A673 (cell line): ENCODE results near the gene NDRG4. TPM values are rescaled to one million over a fixed set of nuclear protein-coding genes. Genes with fewer than 3 reads are reported as not detected.

Experiments used
- BruUV-seq: library from RNA; stranded (reverse); fragments of 400-500 nt; replicated peaks from 2 replicates; lab custom pipeline; 2021; lab: Mats Ljungman, UMichigan
- CTCF ChIA-PET: fragments of 300-600 bp; sonication (Branson Sonifier 250); formaldehyde crosslinking; loops from one replicate; lab custom pipeline; 2022; ENCODE audit warnings: antibody characterized with exemption; lab: Charles Lee
- POLR2A ChIA-PET: fragments of 300-600 bp; sonication (Branson Sonifier 250); formaldehyde crosslinking; loops from one replicate; lab custom pipeline; 2022; ENCODE audit warnings: antibody characterized with exemption; ENCODE audit not compliant: low non-redundant PET; lab: Charles Lee
- DNase-seq: peaks from one replicate; pipeline ENCODE4 v3.0.0-alpha.2; 2015; ENCODE audit warnings: low spot score
- H3K27ac ChIP-seq: fragments of 200-600 bp; sonication (generic); 2 replicates; pipeline ENCODE4 v1.5.1; 2016; ENCODE audit warnings: mixed run types, low read depth, mild to moderate bottlenecking, mixed read lengths, antibody characterized with exemption, low read length; ENCODE audit not compliant: poor library complexity, severe bottlenecking
- H3K27me3 ChIP-seq: fragments of 200-600 bp; sonication (generic); replicated peaks from 2 replicates; pipeline ENCODE4 v1.6.1; 2017; ENCODE audit warnings: mixed run types, low read depth, mild to moderate bottlenecking, mixed read lengths, antibody characterized with exemption, low read length; ENCODE audit not compliant: insufficient read depth, poor library complexity
- H3K36me3 ChIP-seq: fragments of 200-600 bp; sonication (generic); 2 replicates; pipeline ENCODE4 v1.6.1; 2016; ENCODE audit warnings: mixed run types, mild to moderate bottlenecking, mixed read lengths, antibody characterized with exemption, low read length; ENCODE audit not compliant: insufficient read depth, poor library complexity, severe bottlenecking
- H3K4me1 ChIP-seq: fragments of 200-600 bp; sonication (generic); 2 replicates; pipeline ENCODE4 v1.6.1; 2017; ENCODE audit warnings: mixed run types, mild to moderate bottlenecking, mixed read lengths, antibody characterized with exemption, low read length; ENCODE audit not compliant: insufficient read depth, poor library complexity, severe bottlenecking
- H3K4me3 ChIP-seq: fragments of 200-600 bp; sonication (generic); 2 replicates; pipeline ENCODE4 v1.5.1; 2016; ENCODE audit warnings: low read depth, mixed run types, mild to moderate bottlenecking, mixed read lengths, low read length; ENCODE audit not compliant: poor library complexity, severe bottlenecking
- H3K9me3 ChIP-seq: fragments of 200-600 bp; sonication (generic); 2 replicates; pipeline ENCODE4 v1.6.1; 2016; ENCODE audit warnings: mixed run types, low read depth, mild to moderate bottlenecking, mixed read lengths, antibody characterized with exemption, low read length; ENCODE audit not compliant: poor library complexity, severe bottlenecking
- EZH2 ChIP-seq: fragments of 200-600 bp; sonication (generic); IDR thresholded peaks from 2 replicates; pipeline ENCODE4 v1.6.1; 2017; ENCODE audit warnings: borderline replicate concordance, low read depth, mild to moderate bottlenecking, mixed read lengths, antibody characterized with exemption, low read length; ENCODE audit not compliant: poor library complexity, severe bottlenecking
- intact Hi-C: fragments of 100-400 bp; cut with micrococcal nuclease; formaldehyde crosslinking; loops from one replicate; pipeline ENCODE4 v1.10.0; 2022; ENCODE audit not compliant: unreplicated experiment
- total RNA-seq: library from RNA; stranded (reverse); gene quantifications from 2 replicates; pipeline ENCODE4 v1.2.3, GENCODE V29; 2021
- TF ChIP-seq, protein P1 (sequence below): fragments of 300-800, 200-600 bp; sonication (generic); conservative IDR thresholded peaks from 2 replicates; pipeline ENCODE4 v1.5.1; 2017; ENCODE audit warnings: low read depth, mild to moderate bottlenecking, antibody characterized with exemption, low read length, moderate library complexity, mixed read lengths

Gene NDRG4
- total RNA-seq, 1 experiment from 2014 or later = 0.28 TPM

DNA sequence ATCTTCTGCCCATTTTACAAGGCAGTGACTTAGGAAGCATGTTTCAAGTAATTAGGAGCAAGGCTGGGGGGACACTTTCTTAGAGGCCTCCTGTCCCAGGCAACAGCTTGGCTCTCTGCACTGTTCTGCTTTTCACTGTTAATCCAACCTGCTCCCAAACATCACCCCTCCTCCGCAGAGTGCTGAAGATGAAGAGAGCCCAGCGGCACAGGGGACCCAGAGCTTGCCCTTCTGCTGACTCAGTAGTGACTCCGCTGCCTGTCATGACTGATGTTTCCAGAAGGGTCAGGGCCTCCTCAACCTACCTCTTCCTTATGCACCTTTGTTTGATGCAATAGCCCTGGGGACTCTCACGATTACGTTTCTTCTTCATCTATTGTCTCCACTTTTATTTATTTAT is 38.9 kb upstream of the NDRG4 start:
- Histone ChIP-seq H3K36me3 (no peaks in the 10 kb centered on the region), H3K27ac (no peak overlapping the region), H3K4me3 (no peak overlapping the region), H3K9me3 (no peaks in the 10 kb centered on the region), H3K4me1 (peaks cover 4% of the 10 kb centered on the region), H3K27me3 (peaks cover 38% of the 10 kb centered on the region)
- CTCF ChIA-PET = no interaction called here
- TF ChIP-seq EZH2 = no peak
- TF ChIP-seq, protein P1, sequence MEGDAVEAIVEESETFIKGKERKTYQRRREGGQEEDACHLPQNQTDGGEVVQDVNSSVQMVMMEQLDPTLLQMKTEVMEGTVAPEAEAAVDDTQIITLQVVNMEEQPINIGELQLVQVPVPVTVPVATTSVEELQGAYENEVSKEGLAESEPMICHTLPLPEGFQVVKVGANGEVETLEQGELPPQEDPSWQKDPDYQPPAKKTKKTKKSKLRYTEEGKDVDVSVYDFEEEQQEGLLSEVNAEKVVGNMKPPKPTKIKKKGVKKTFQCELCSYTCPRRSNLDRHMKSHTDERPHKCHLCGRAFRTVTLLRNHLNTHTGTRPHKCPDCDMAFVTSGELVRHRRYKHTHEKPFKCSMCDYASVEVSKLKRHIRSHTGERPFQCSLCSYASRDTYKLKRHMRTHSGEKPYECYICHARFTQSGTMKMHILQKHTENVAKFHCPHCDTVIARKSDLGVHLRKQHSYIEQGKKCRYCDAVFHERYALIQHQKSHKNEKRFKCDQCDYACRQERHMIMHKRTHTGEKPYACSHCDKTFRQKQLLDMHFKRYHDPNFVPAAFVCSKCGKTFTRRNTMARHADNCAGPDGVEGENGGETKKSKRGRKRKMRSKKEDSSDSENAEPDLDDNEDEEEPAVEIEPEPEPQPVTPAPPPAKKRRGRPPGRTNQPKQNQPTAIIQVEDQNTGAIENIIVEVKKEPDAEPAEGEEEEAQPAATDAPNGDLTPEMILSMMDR = no peak
- DNase-seq = no peak
- no TSS peak for BruUV-seq
- intact Hi-C loops = no loop called here
- POLR2A ChIA-PET = no interaction called here

DNA sequence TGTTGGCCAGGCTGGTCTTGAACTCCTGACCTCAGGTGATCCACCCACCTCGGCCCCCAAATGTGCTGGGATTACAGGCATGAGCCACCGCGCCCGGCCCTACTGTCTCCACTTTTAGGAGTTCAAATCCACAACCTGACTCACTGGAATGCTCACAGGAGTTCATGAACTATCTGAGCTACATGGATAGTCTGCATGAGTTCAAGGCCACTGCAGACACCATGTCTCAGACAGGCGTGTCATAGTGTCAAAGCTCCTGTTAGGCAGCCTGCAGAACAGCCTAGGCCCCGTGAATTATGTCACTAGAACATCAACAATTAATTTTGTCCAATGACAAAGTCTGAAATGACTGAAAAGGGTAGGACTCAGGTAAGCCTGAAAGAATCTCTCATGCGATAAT is 38.3 kb upstream of the NDRG4 start:
- intact Hi-C loops = no loop called here
- no peak overlapping the region for H3K4me3 ChIP-seq
- POLR2A ChIA-PET = no interaction called here
- CTCF ChIA-PET = no interaction called here
- no peaks in the 10 kb centered on the region for H3K36me3 ChIP-seq
- no peak overlapping the region for H3K27ac ChIP-seq
- BruUV-seq = no TSS peak
- H3K4me1 ChIP-seq = peaks cover 4% of the 10 kb centered on the region
- no peak for TF ChIP-seq EZH2
- TF ChIP-seq, protein P1 = no peak
- no peak for DNase-seq
- H3K27me3 ChIP-seq = peaks cover 44% of the 10 kb centered on the region
- H3K9me3 ChIP-seq = no peaks in the 10 kb centered on the region

DNA sequence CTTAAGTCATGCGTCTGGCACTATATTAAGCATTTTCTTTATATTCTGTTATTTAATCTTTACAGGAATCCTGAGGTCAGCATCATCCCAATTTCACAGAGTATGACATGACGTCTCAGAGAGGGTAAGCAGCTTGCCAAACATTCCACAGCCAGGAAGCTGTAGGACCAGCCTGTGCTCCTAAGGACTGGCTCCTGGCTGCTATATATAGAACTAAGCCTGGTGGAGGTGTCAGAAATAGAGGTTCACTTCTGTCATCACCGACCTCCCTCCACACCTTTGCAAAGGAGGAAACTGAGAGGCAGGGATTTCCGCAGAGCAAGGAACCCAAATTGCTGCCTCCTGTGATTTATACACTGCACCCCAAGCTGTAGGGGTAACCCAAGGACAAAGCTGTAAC is 37.9 kb upstream of the NDRG4 start:
- Histone ChIP-seq H3K27me3 (peaks cover 45% of the 10 kb centered on the region), H3K4me3 (no peak overlapping the region), H3K36me3 (no peaks in the 10 kb centered on the region), H3K9me3 (no peaks in the 10 kb centered on the region), H3K27ac (no peak overlapping the region), H3K4me1 (peaks cover 4% of the 10 kb centered on the region)
- CTCF ChIA-PET = no interaction called here
- POLR2A ChIA-PET = no interaction called here
- intact Hi-C loops = no loop called here
- no peak for DNase-seq
- no peak for TF ChIP-seq EZH2
- TF ChIP-seq, protein P1 = no peak
- BruUV-seq = no TSS peak
